Measurements from ENCODE around the gene TAF11L12. TPM values are rescaled to one million over a fixed set of nuclear protein-coding genes. Genes with fewer than 3 reads are reported as not detected.
"Not testable (repeated sequence)": the region's sequence is repeated elsewhere in the genome, so short reads cannot be mapped to it uniquely, and the experiment has no call there.

The TAF11L12 gene
- total RNA-seq, 4 donors from 2014 or later: not detected

DNA sequence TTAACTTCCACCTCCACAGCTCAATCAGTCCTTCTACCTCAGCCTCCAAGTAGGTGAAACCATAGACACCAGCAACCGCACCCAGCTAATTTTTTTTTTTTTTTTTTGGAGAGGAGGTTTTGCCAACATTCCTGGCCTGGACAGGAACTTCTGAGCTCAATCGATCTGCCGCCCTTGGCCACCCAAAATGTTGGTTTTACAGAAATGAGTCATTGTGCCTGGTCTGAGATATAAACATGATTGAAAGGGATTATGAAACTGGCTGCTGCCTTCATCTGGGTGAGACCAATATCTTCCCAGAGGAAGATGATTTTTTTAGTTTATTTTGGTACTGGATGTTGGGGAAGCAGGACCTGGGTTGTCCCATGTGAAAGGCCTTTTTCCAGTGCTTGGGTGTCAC, 9.2 kb downstream of the TAF11L12 start:
- no peaks in the 10 kb centered on the region for H3K9me3 ChIP-seq
- no peaks in the 10 kb centered on the region for H3K36me3 ChIP-seq
- H3K27me3 ChIP-seq: no peaks in the 10 kb centered on the region
- H3K4me3 ChIP-seq: no peak overlapping the region
- WGBS, 2 donors: 13 to 33% methylated on average over 3 of the region's 3 CpGs
- intact Hi-C loops (cut with DNase I): no loop called here
- no peak for DNase-seq
- TF ChIP-seq CTCF (IDR thresholded peaks at IDR 0.05) (no peak), POLR2A (IDR thresholded peaks at IDR 0.05) (no peak)
- H3K4me1 ChIP-seq: no peaks in the 10 kb centered on the region
- no peak overlapping the region for H3K27ac ChIP-seq

DNA sequence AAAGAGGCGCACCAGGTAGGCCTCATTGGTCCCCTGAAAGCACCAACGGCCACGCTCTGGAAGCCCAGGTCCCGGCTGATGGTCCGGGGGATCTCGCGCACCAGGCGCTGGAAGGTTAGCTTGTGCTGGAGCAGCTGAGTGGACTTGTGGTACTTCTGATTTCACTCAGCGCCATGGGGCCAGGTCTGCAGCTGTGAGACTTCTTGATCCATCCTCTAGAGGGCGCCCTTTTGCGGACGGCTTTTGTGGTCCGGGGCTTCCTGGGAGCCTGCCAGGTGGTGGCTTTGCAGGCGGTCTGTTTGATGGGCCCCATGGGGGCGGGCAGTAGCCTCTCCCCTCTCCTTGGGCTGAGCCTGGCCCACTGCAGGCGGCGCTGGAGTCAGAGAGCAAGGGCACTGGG, 10.4 kb downstream of the TAF11L12 start:
- 100% methylated on average over 7 of the region's 17 CpGs; no CpG with 5 or more reads in 1 of the 2 donors for WGBS, 2 donors
- H3K27me3 ChIP-seq: no peaks in the 10 kb centered on the region
- no peaks in the 10 kb centered on the region for H3K36me3 ChIP-seq

GRCh38 chr5:17625686-17626085, 15.5 kb downstream of the TAF11L12 start:
- intact Hi-C loops (cut with DNase I): no loop called here

More for the DNA sequence above, 10.4 kb downstream of the TAF11L12 start:
- intact Hi-C loops (cut with DNase I): no loop called here
- TF ChIP-seq POLR2A (IDR thresholded peaks at IDR 0.05) (no peak), CTCF (IDR thresholded peaks at IDR 0.05) (no peak)
- no peaks in the 10 kb centered on the region for H3K9me3 ChIP-seq
- DNase-seq: no peak
- no peak overlapping the region for H3K27ac ChIP-seq
- no peaks in the 10 kb centered on the region for H3K4me1 ChIP-seq
- H3K4me3 ChIP-seq: no peak overlapping the region

DNA sequence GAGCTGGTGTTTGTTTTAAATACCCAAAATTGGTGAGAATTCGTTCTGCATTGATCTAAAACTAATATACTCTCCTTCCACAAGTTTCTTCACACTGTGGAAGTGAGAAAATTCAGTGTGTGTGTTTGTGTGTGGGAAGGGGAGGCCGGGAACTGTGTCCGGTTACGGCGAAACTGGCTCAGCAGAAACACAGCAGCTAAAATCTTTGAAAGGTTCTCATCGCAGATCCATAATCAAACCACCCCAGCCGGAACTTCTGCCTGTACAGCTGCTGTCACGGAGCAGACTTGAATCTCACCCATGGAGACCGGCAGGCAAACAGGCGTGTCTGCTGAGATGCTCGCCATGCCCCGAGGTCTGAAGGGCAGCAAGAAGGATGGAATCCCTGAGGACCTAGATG, 21.6 kb downstream of the TAF11L12 start, which contains the start of gene TAF11L13:
Gene TAF11L13, plus strand, starts transcription at position 301 of the 400 bp plus-strand sequence.
- H3K4me3 ChIP-seq; H3K36me3 ChIP-seq; H3K27me3 ChIP-seq; intact Hi-C loops (cut with DNase I); DNase-seq; H3K9me3 ChIP-seq; H3K27ac ChIP-seq; H3K4me1 ChIP-seq: not testable (repeated sequence)
- no CpG with 5 or more reads among the region's 12 CpGs for WGBS, 2 donors

More at GRCh38 chr5:17625686-17626085, 15.5 kb downstream of the TAF11L12 start:
- DNase-seq: no peak
- Histone ChIP-seq H3K4me1 (no peaks in the 10 kb centered on the region), H3K9me3 (no peaks in the 10 kb centered on the region), H3K36me3 (no peaks in the 10 kb centered on the region), H3K27ac (no peak overlapping the region), H3K4me3 (no peak overlapping the region), H3K27me3 (no peaks in the 10 kb centered on the region)
- TF ChIP-seq POLR2A (IDR thresholded peaks at IDR 0.05): no peak
- TF ChIP-seq CTCF (IDR thresholded peaks at IDR 0.05): no peak
- 74 to 87% methylated on average over 5 to 7 of the region's 11 CpGs for WGBS, 2 donors

DNA sequence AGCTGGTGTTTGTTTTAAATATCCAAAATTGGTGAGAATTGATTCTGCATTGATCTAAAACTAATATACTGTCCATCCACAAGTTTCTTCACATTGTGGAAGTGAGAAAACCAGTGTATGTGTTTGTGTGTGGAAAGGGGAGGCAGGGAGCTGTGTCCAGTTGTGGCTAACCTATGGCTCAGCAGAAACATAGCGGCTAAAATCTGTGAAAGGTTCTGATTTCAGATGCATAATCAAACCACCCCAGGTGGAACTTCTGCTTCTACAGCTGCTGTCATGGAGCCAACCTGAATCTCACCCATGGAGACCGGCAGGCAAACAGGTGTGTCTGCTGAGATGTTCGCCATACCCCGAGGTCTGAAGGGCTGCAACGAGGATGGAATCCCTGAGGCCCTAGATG, 24.0 kb downstream of the TAF11L12 start, which contains the start of gene TAF11L14:
Gene TAF11L14, plus strand, starts transcription at position 301 of the 400 bp plus-strand sequence.
- Histone ChIP-seq H3K27ac (no peak within 1 kb of the TSS), H3K36me3 (no peaks in the 10 kb centered on the region), H3K4me1 (no peaks in the 10 kb centered on the region), H3K27me3 (no peaks in the 10 kb centered on the region), H3K4me3 (no peak within 1 kb of the TSS), H3K9me3 (no peaks in the 10 kb centered on the region)
- intact Hi-C loops (cut with DNase I): no loop called here
- TF ChIP-seq POLR2A (IDR thresholded peaks at IDR 0.05) (no peak), CTCF (IDR thresholded peaks at IDR 0.05) (no peak)
- WGBS, 2 donors: 86 to 87% methylated on average over 3 to 5 of the region's 5 CpGs
- no peak for DNase-seq

- H3K27me3 ChIP-seq; H3K27ac ChIP-seq; H3K4me1 ChIP-seq; H3K9me3 ChIP-seq; H3K4me3 ChIP-seq; DNase-seq; H3K36me3 ChIP-seq; intact Hi-C loops (cut with DNase I): not testable (repeated sequence)
- 93 to 96% methylated on average over 10 of the region's 10 CpGs for WGBS, 2 donors
Observed at GRCh38 chr5:17649232-17649631, 39.0 kb downstream of the TAF11L12 start.

GRCh38 chr5:17655201-17655759, 45.1 kb downstream of the TAF11L12 start:
- 92 to 98% methylated on average over 4 to 8 of the region's 32 CpGs for WGBS, 2 donors

More at GRCh38 chr5:17655201-17655759, 45.1 kb downstream of the TAF11L12 start:
- H3K27ac ChIP-seq; H3K4me3 ChIP-seq; H3K27me3 ChIP-seq; H3K4me1 ChIP-seq; DNase-seq; intact Hi-C loops (cut with DNase I); H3K36me3 ChIP-seq; H3K9me3 ChIP-seq: not testable (repeated sequence)

All from esophagus squamous epithelium (tissue), 5 donors.